ENCODE results near the gene PDE10A.

PDE10A gene

GRCh38 chr6:165605182-165605875, 57.7 kb downstream of the PDE10A start:
- TF ChIP-seq ISL1 (CRISPR knock-in tag; IDR thresholded peaks at IDR 0.05), result no peak
- no peak for TF ChIP-seq CREB5 (CRISPR knock-in tag; IDR thresholded peaks at IDR 0.05; ENCODE audit: low read depth)
- no peak for TF ChIP-seq TCF4 (CRISPR knock-in tag; IDR thresholded peaks at IDR 0.05; ENCODE audit: borderline replicate concordance)
- TF ChIP-seq CSRNP3 (CRISPR knock-in tag; IDR thresholded peaks at IDR 0.05), result no peak
- no peak for TF ChIP-seq POU6F1 (CRISPR knock-in tag; IDR thresholded peaks at IDR 0.05; ENCODE audit: borderline replicate concordance, low read depth)
- no peak for ATAC-seq

- TF ChIP-seq GLIS3 (CRISPR knock-in tag; IDR thresholded peaks at IDR 0.05) (no peak), ARNTL (CRISPR knock-in tag; IDR thresholded peaks at IDR 0.05; ENCODE audit: borderline replicate concordance, low read depth) (no peak), RARB (CRISPR knock-in tag; IDR thresholded peaks at IDR 0.05) (no peak)
- no peak for ATAC-seq
Observed at GRCh38 chr6:165602291-165602690, 60.8 kb downstream of the PDE10A start.

- no peak for ATAC-seq
- TF ChIP-seq ARNTL (CRISPR knock-in tag; IDR thresholded peaks at IDR 0.05; ENCODE audit: borderline replicate concordance, low read depth) (no peak), POU6F1 (CRISPR knock-in tag; IDR thresholded peaks at IDR 0.05; ENCODE audit: borderline replicate concordance, low read depth) (no peak)
Observed at GRCh38 chr6:165600606-165601005, 62.4 kb downstream of the PDE10A start.

- TF ChIP-seq ZNF8 (CRISPR knock-in tag; IDR thresholded peaks at IDR 0.05), result no peak
- TF ChIP-seq CSRNP3 (CRISPR knock-in tag; IDR thresholded peaks at IDR 0.05), result no peak
- TF ChIP-seq GLIS3 (CRISPR knock-in tag; IDR thresholded peaks at IDR 0.05), result no peak
- TF ChIP-seq ISL1 (CRISPR knock-in tag; IDR thresholded peaks at IDR 0.05), result no peak
- no peak for TF ChIP-seq POU6F1 (CRISPR knock-in tag; IDR thresholded peaks at IDR 0.05; ENCODE audit: borderline replicate concordance, low read depth)
- no peak for TF ChIP-seq ZFP3 (CRISPR knock-in tag; IDR thresholded peaks at IDR 0.05)
- no peak for TF ChIP-seq SNAI2 (CRISPR knock-in tag; IDR thresholded peaks at IDR 0.05)
- TF ChIP-seq ZC3H10 (CRISPR knock-in tag; IDR thresholded peaks at IDR 0.05), result no peak
- no peak for TF ChIP-seq PPARA (CRISPR knock-in tag; IDR thresholded peaks at IDR 0.05; ENCODE audit: borderline replicate concordance)
- no peak for TF ChIP-seq TCF4 (CRISPR knock-in tag; IDR thresholded peaks at IDR 0.05; ENCODE audit: borderline replicate concordance)
- ATAC-seq, result no peak
Observed at GRCh38 chr6:165599596-165600487, 63.2 kb downstream of the PDE10A start.

Data from SK-N-SH treated with all-trans-retinoic acid at 6 μM for 48 hours (cell line).